ENCODE measurements around the gene PHF3.

PHF3 gene

GRCh38 chr6:63649269-63649668 lies 13.7 kb downstream of the PHF3 start:
- H3K4me3 ChIP-seq (ENCODE audit: low read length): no peak overlapping the region
- H3K27me3 ChIP-seq (ENCODE audit: insufficient read depth, low read length): no peaks in the 10 kb centered on the region
- no peak overlapping the region for H3K9ac ChIP-seq (ENCODE audit: low read depth, low read length)
- peaks cover 2% of the 10 kb centered on the region; the same call in 1 of the 2 replicates for H3K4me1 ChIP-seq (ENCODE audit: insufficient read depth, low read length)
- peaks cover 16% of the 10 kb centered on the region; the same call in 1 of the 2 replicates for H3K36me3 ChIP-seq (ENCODE audit: insufficient read depth, low read depth, low read length)
- H3K9me3 ChIP-seq (ENCODE audit: insufficient read depth, low read depth, low read length): no peaks in the 10 kb centered on the region
- no peak overlapping the region for H3K27ac ChIP-seq (ENCODE audit: low read length)

- H3K27ac ChIP-seq (ENCODE audit: low read length): no peak overlapping the region
- no peaks in the 10 kb centered on the region for H3K27me3 ChIP-seq (ENCODE audit: insufficient read depth, low read length)
- H3K4me1 ChIP-seq (ENCODE audit: insufficient read depth, low read length): peaks cover 1% of the 10 kb centered on the region; the same call in 1 of the 2 replicates
- H3K4me3 ChIP-seq (ENCODE audit: low read length): no peak overlapping the region
- H3K36me3 ChIP-seq (ENCODE audit: insufficient read depth, low read depth, low read length): peaks cover 16% of the 10 kb centered on the region; the same call in 1 of the 2 replicates
- no peak overlapping the region for H3K9ac ChIP-seq (ENCODE audit: low read depth, low read length)
- H3K9me3 ChIP-seq (ENCODE audit: insufficient read depth, low read depth, low read length): no peaks in the 10 kb centered on the region
Measured at GRCh38 chr6:63649847-63650265, 14.3 kb downstream of the PHF3 start.

GRCh38 chr6:63652980-63653379 lies 17.4 kb downstream of the PHF3 start:
- Histone ChIP-seq H3K27me3 (ENCODE audit: insufficient read depth, low read length) (no peaks in the 10 kb centered on the region), H3K9me3 (ENCODE audit: insufficient read depth, low read depth, low read length) (no peaks in the 10 kb centered on the region), H3K36me3 (ENCODE audit: insufficient read depth, low read depth, low read length) (no peaks in the 10 kb centered on the region), H3K4me3 (ENCODE audit: low read length) (no peak overlapping the region), H3K9ac (ENCODE audit: low read depth, low read length) (no peak overlapping the region), H3K27ac (ENCODE audit: low read length) (no peak overlapping the region), H3K4me1 (ENCODE audit: insufficient read depth, low read length) (no peaks in the 10 kb centered on the region; the same call in 1 of the 2 replicates)

GRCh38 chr6:63660757-63661156 lies 25.2 kb downstream of the PHF3 start:
- no peak overlapping the region for H3K27ac ChIP-seq (ENCODE audit: low read length)
- H3K36me3 ChIP-seq (ENCODE audit: insufficient read depth, low read depth, low read length): no peaks in the 10 kb centered on the region
- H3K4me3 ChIP-seq (ENCODE audit: low read length): no peak overlapping the region
- H3K27me3 ChIP-seq (ENCODE audit: insufficient read depth, low read length): no peaks in the 10 kb centered on the region
- H3K9me3 ChIP-seq (ENCODE audit: insufficient read depth, low read depth, low read length): no peaks in the 10 kb centered on the region
- H3K4me1 ChIP-seq (ENCODE audit: insufficient read depth, low read length): peaks cover 7% of the 10 kb centered on the region; the same call in 1 of the 2 replicates
- H3K9ac ChIP-seq (ENCODE audit: low read depth, low read length): no peak overlapping the region

- H3K27ac ChIP-seq (ENCODE audit: low read length): no peak overlapping the region
- H3K9ac ChIP-seq (ENCODE audit: low read depth, low read length): no peak overlapping the region
- H3K9me3 ChIP-seq (ENCODE audit: insufficient read depth, low read depth, low read length): no peaks in the 10 kb centered on the region
- no peaks in the 10 kb centered on the region for H3K36me3 ChIP-seq (ENCODE audit: insufficient read depth, low read depth, low read length)
- H3K27me3 ChIP-seq (ENCODE audit: insufficient read depth, low read length): no peaks in the 10 kb centered on the region
- H3K4me3 ChIP-seq (ENCODE audit: low read length): no peak overlapping the region
- H3K4me1 ChIP-seq (ENCODE audit: insufficient read depth, low read length): peaks cover 7% of the 10 kb centered on the region; the same call in 1 of the 2 replicates
Measured at GRCh38 chr6:63661769-63662168, 26.2 kb downstream of the PHF3 start.

- no peak overlapping the region for H3K4me3 ChIP-seq (ENCODE audit: low read length)
- peaks cover 7% of the 10 kb centered on the region; the same call in 1 of the 2 replicates for H3K4me1 ChIP-seq (ENCODE audit: insufficient read depth, low read length)
- H3K9me3 ChIP-seq (ENCODE audit: insufficient read depth, low read depth, low read length): no peaks in the 10 kb centered on the region
- no peaks in the 10 kb centered on the region for H3K36me3 ChIP-seq (ENCODE audit: insufficient read depth, low read depth, low read length)
- H3K27ac ChIP-seq (ENCODE audit: low read length): no peak overlapping the region
- no peaks in the 10 kb centered on the region for H3K27me3 ChIP-seq (ENCODE audit: insufficient read depth, low read length)
- no peak overlapping the region for H3K9ac ChIP-seq (ENCODE audit: low read depth, low read length)
Measured at GRCh38 chr6:63663147-63663955, 27.7 kb downstream of the PHF3 start.

- no peaks in the 10 kb centered on the region for H3K9me3 ChIP-seq (ENCODE audit: insufficient read depth, low read depth, low read length)
- H3K27me3 ChIP-seq (ENCODE audit: insufficient read depth, low read length): no peaks in the 10 kb centered on the region
- H3K4me3 ChIP-seq (ENCODE audit: low read length): no peak overlapping the region
- no peak overlapping the region for H3K9ac ChIP-seq (ENCODE audit: low read depth, low read length)
- H3K36me3 ChIP-seq (ENCODE audit: insufficient read depth, low read depth, low read length): no peaks in the 10 kb centered on the region
- peaks cover 7% of the 10 kb centered on the region; the same call in 1 of the 2 replicates for H3K4me1 ChIP-seq (ENCODE audit: insufficient read depth, low read length)
- no peak overlapping the region for H3K27ac ChIP-seq (ENCODE audit: low read length)
Measured at GRCh38 chr6:63663956-63664281, 28.3 kb downstream of the PHF3 start.

- H3K36me3 ChIP-seq (ENCODE audit: insufficient read depth, low read depth, low read length): no peaks in the 10 kb centered on the region
- H3K4me1 ChIP-seq (ENCODE audit: insufficient read depth, low read length): peaks cover 25% of the 10 kb centered on the region; the same call in 1 of the 2 replicates
- H3K4me3 ChIP-seq (ENCODE audit: low read length): no peak overlapping the region
Measured at GRCh38 chr6:63671098-63671754, 35.6 kb downstream of the PHF3 start.

GRCh38 chr6:63672582-63673129 lies 37.1 kb downstream of the PHF3 start:
- Histone ChIP-seq H3K9ac (ENCODE audit: low read depth, low read length) (no peak overlapping the region), H3K27me3 (ENCODE audit: insufficient read depth, low read length) (no peaks in the 10 kb centered on the region), H3K27ac (ENCODE audit: low read length) (no peak overlapping the region), H3K4me1 (ENCODE audit: insufficient read depth, low read length) (peaks cover 26% of the 10 kb centered on the region; the same call in 1 of the 2 replicates), H3K4me3 (ENCODE audit: low read length) (no peak overlapping the region), H3K36me3 (ENCODE audit: insufficient read depth, low read depth, low read length) (no peaks in the 10 kb centered on the region), H3K9me3 (ENCODE audit: insufficient read depth, low read depth, low read length) (no peaks in the 10 kb centered on the region)

More at GRCh38 chr6:63671098-63671754, 35.6 kb downstream of the PHF3 start:
- Histone ChIP-seq H3K27ac (ENCODE audit: low read length) (no peak overlapping the region), H3K27me3 (ENCODE audit: insufficient read depth, low read length) (no peaks in the 10 kb centered on the region), H3K9ac (ENCODE audit: low read depth, low read length) (no peak overlapping the region), H3K9me3 (ENCODE audit: insufficient read depth, low read depth, low read length) (no peaks in the 10 kb centered on the region)

GRCh38 chr6:63673692-63674091 lies 38.1 kb downstream of the PHF3 start:
- peaks cover 26% of the 10 kb centered on the region; the same call in 1 of the 2 replicates for H3K4me1 ChIP-seq (ENCODE audit: insufficient read depth, low read length)
- no peak overlapping the region for H3K27ac ChIP-seq (ENCODE audit: low read length)
- no peaks in the 10 kb centered on the region for H3K36me3 ChIP-seq (ENCODE audit: insufficient read depth, low read depth, low read length)

GRCh38 chr6:63674635-63675034 lies 39.0 kb downstream of the PHF3 start:
- Histone ChIP-seq H3K27ac (ENCODE audit: low read length) (no peak overlapping the region), H3K9me3 (ENCODE audit: insufficient read depth, low read depth, low read length) (no peaks in the 10 kb centered on the region), H3K9ac (ENCODE audit: low read depth, low read length) (no peak overlapping the region), H3K27me3 (ENCODE audit: insufficient read depth, low read length) (no peaks in the 10 kb centered on the region), H3K4me1 (ENCODE audit: insufficient read depth, low read length) (peaks cover 26% of the 10 kb centered on the region; the same call in 1 of the 2 replicates), H3K4me3 (ENCODE audit: low read length) (peak overlapping the region; percentile 6; the same call in 1 of the 2 replicates), H3K36me3 (ENCODE audit: insufficient read depth, low read depth, low read length) (0 out of 2 replicates have a peak, but pooled peaks cover 2% of the 10 kb centered on the region)

More at GRCh38 chr6:63673692-63674091, 38.1 kb downstream of the PHF3 start:
- H3K9ac ChIP-seq (ENCODE audit: low read depth, low read length): no peak overlapping the region
- H3K4me3 ChIP-seq (ENCODE audit: low read length): no peak overlapping the region
- H3K27me3 ChIP-seq (ENCODE audit: insufficient read depth, low read length): no peaks in the 10 kb centered on the region
- no peaks in the 10 kb centered on the region for H3K9me3 ChIP-seq (ENCODE audit: insufficient read depth, low read depth, low read length)

Data from iPS-20b (cell line).